Activated T-helper 9 cell treated with anti-CD3 and anti-CD28 coated beads, Interleukin-2, amount 50 U/mL, for 16 hours (primary cell): ENCODE measurements around the gene ANKRD33.

Source experiments
- DNase-seq: peaks from one replicate; pipeline ENCODE4 v3.0.0-alpha.2; 2020; ENCODE audit warnings: low read depth

The ANKRD33 gene

DNA sequence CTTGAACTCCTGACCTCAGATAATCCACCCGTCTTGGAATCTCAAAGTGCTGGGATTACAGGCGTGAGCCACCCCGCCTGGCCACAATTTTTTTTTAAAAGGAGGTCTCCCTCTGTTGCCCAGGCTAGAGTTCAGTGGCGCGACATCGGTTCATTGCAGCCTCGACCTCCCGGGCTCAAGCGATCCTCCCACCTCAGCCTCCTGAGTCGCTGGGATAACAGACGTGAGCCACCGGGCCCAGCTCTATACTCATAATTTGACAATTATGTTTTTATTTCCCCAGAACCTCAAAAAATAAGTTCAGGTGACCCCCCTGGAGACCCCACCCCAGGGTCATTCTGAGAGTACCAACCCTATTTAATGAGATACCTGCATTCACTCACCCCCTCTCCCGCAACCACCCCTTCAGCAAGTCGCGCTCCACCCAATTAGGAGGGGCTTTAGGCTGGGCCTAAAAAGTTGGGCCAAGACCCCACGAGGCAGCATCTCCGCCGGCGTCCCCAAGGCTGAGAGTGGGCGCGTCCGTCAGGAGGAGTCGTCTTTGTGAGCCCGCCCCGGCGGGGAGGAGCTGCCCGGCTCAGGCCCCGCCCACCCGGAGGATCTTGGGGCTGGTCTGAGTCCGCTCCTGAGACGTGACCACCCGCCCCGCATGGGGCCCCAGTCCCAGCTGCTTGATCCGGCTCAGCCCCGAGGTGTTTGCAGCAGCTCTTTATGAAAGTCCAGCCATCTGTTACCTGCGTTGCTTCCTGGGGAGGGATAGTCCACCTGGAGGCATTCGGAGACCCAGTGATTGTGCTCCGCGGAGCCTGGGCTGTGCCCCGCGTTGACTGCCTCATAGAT, at the start of gene ANKRD33:
ANKRD33 (plus strand) TSS at position 628 of the 840 bp plus-strand sequence; CDS start at position 712, 84 bp downstream.
- no peak for DNase-seq

- DNase-seq, result no peak
Measured at GRCh38 chr12:51838762-51839161, 49.1 kb upstream of the ANKRD33 start.

GRCh38 chr12:51839310-51839947, 48.5 kb upstream of the ANKRD33 start:
- DNase-seq, result no peak

GRCh38 chr12:51840966-51841365, 46.9 kb upstream of the ANKRD33 start:
- no peak for DNase-seq

GRCh38 chr12:51841727-51842126, 46.2 kb upstream of the ANKRD33 start:
- no peak for DNase-seq

DNA sequence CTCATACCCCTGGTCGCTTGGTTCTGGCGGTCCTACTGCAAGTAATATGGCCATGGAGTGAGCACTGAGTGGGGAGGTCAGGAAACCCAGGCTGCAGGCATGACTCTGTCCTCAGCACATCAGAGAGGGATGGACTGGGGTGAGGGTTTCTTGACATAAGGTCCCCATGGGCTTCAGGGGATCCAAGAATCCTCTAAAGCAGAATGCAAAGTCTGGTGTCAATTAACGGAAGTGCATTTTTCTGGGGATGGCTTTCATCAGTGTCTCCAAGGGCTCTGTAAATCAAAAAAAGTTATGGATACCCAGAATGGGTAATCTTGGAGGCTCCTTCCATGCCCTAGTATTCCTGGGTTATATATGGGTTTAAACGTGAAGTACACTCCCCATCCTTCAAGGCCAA, 43.0 kb upstream of the ANKRD33 start:
- DNase-seq, result no peak

GRCh38 chr12:51845482-51845881, 42.4 kb upstream of the ANKRD33 start:
- no peak for DNase-seq

GRCh38 chr12:51846271-51846691, 41.6 kb upstream of the ANKRD33 start:
- DNase-seq, result no peak

DNA sequence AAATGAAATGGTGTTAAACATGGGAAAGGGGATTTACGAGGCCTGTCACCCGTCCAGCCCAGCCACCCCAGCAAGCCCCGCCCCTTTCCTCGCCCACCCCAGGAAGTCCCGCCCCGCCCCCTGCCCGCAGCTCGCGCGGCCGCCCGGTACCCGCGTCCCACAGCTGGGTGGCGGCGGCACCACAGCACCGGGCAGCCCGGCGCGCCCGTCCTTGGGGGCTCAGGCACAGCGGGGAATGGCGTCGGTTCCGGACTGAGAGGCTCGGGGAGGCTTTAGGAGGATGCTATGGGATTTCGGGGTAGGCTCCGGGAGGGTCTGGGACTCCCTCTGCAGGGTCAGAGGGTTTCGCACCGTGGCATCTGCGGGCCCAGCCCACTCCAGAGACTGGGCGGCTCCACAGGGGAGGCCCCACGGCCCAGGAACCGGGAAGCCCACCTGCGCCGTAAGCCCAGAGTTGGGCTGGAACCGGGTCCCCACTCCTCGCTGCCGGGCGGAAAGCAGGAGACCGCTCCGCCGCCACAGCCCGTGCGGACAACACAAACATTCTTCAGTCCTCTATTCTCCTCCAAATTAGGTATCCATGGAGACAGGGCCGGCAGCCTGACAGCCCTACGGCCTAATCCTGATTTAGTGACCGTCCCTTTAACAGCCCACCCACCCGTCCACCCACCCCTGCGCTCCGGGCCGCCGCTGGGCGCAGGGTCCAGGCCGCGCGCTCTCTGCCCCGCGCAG, 40.8 kb upstream of the ANKRD33 start:
- no peak for DNase-seq

DNA sequence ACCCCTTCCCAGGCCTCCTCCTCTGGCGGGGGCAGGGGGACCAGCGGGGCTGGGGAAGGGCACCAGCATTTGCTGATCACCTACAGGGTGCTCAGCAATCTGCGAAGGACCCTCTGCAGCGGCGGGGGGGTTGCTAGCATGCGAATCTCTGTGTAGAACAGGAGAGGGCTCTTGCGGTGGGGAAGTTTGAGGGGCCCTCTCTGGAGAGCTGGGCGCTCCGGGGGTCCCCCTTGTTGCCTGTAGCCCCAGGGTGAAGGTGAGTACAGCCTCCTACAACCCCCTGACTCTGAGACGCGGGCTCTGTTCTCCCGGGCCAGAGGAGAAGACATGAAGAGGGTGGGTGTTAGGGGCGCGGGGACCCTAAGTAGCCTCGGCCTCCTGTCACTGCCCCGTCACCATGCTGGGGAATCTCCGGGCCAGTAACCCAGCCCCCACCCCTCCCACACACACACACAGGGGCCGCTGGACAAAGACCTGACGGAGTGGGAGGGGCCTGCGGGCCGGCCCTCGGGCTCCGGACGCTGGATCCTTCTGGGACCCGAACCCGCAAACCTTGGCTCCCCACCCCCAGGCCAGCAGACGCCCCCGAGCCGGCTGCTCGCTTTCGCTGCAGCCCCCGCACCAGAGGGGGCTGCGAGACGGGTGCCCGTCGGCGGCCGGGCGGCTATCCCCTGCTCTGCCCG, 40.1 kb upstream of the ANKRD33 start:
- DNase-seq, result no peak

GRCh38 chr12:51848326-51848727, 39.6 kb upstream of the ANKRD33 start, which contains the start of gene FIGNL2:
Gene FIGNL2 (minus strand): TSS chr12:51848718. CDS start chr12:51822413, 26,305 bp downstream.
- DNase-seq, result no peak

DNA sequence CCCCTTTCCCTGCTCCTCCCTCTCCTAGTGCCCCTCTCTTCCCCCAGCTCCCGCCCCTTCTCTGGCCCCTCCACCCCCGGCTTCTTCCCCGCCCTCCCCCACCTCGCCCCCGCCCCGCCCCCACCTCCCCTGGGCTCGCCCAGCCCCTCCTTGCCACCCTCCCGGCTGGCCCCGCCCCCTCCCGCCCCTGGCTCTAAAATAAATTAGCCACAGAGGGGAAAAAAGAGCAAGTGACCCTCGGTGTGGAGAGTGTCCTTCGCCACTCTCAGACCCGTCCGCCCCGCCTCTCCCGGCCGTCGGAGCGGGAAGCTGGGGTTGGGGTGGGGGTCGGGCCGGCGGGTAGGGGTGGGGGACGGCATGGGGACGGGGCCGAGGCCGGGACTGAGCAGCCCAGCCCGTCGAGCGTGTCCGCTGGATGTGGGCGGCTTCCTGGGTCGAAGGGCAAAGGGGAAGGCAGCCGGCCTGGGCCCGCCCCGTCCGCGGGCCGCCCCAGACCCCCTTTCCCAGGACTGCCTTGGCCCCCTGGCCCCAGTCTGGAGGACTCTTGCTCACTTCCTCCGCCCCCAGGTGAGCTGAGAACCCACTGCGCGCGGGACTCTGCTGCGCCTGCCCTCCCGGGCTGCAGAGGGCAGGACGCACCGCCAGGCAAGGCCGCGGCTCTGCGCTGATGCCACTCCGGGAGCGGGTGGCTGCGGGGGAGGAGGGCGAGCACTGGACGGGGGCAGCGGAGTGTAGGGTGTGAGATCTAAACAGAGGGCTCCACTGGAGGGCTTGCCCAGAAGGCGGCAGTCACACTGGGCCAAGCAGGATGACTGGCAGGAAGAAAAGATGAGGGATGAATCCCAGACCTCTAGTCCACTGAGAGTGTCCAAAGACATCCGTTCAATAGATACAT, 38.8 kb upstream of the ANKRD33 start:
- no peak for DNase-seq

GRCh38 chr12:51850081-51850964, 37.6 kb upstream of the ANKRD33 start:
- DNase-seq, result no peak

DNA sequence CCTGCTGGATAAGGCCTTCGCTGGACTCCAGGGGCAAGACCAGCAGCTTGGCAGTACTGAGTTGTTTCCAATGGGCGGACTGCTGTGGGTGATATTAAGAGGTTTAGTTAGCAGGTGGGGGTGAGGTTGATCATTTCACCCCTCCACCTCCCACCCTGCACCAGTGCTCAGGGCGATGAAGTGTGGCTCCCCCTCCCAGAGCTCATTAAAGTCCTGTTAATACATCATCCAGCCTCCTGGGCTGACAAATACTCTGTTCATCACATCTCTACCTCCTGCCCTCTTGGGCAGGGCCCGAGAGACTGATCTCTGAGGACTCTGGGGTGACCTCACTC, 37.0 kb upstream of the ANKRD33 start:
- DNase-seq, result no peak

- no peak for DNase-seq
Measured at GRCh38 chr12:51851413-51852124, 36.3 kb upstream of the ANKRD33 start.

DNA sequence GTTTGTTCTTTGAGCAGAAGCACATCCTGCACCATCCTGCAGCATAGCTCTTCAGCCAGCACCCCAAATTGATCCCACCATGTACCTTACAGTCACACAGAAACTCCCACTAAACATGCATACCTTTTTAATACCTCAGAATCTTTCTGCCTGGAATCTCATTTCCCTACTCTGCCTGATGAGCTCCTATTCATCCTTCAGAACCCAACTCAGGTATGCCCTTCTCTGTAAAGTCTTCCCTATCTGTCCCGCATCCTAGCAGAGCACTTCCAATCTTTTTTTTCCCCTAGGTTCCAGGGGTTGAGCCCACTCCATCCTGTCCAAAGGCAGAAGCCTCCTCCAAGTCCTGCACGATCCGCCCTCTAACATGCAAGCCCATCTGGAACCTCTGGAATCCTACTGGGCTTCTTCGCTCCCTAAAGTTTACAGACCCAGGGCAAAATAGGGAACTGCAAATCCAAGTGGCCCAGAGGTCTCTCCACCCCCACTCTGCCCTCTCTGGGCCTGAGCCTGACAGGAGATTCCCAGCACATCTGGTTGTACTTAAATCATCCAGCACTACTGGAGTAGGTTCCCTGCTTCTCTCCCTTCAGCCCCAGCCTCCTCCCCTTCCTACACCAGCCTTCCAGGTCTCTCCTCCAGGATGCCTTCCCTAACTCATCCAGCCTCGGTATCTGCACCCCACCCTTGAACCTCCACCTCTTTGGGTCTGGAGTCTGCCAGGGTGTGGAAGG, 35.3 kb upstream of the ANKRD33 start:
- DNase-seq, result no peak

GRCh38 chr12:51855586-51856428, 32.1 kb upstream of the ANKRD33 start:
- DNase-seq, result no peak

- no peak for DNase-seq
Measured at GRCh38 chr12:51860986-51861385, 26.9 kb upstream of the ANKRD33 start.
